Measurements from ENCODE around the gene KIF24.

DNA sequence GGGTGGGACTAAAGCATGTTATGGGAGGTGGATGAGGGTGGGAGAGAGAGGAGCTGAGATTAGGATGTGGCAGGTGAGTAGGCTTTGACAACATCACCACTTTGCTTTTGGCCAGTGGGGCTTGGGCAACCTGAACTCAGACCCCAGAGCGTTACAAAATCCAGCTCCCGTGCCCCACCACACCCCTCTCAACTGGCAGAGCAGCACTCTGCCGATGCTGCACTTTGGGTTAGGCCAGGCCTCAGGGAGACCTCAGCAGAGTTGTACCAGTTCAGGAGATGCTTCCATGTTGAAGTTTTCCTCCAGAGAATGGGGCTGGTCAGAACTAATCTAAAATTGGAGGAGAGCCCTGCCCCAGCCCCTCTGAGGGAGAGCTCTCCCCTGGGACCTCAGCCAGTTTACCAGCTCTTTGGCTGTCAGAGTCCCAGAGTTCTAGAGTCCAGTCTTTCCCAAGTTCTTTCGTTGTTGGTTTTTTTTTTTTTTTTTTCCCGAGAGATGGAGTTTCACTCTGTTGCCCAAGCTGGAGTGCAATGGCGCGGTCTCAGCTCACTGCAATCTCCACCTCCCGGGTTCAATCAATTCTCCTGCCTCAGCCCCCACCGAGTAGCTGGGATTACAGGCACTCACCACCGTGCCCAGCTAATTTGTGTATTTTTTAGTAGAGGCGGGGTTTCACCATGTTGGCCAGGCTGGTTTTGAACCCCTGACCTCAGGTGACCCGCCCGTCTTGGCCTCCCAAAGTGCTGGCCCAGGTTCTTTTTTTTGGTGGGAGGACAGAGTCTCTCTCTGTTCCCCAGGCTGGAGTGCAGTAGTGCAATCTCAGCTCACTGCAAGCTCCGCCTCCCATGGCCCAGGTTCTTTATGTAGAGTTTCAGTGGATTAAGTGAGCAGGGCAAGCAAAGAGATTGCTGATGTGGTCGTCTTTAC lies 18.1 kb upstream of the KIF24 start:
- TF ChIP-seq, protein P1, sequence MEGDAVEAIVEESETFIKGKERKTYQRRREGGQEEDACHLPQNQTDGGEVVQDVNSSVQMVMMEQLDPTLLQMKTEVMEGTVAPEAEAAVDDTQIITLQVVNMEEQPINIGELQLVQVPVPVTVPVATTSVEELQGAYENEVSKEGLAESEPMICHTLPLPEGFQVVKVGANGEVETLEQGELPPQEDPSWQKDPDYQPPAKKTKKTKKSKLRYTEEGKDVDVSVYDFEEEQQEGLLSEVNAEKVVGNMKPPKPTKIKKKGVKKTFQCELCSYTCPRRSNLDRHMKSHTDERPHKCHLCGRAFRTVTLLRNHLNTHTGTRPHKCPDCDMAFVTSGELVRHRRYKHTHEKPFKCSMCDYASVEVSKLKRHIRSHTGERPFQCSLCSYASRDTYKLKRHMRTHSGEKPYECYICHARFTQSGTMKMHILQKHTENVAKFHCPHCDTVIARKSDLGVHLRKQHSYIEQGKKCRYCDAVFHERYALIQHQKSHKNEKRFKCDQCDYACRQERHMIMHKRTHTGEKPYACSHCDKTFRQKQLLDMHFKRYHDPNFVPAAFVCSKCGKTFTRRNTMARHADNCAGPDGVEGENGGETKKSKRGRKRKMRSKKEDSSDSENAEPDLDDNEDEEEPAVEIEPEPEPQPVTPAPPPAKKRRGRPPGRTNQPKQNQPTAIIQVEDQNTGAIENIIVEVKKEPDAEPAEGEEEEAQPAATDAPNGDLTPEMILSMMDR (IDR thresholded peaks at IDR 0.05 in 4 of 5, conservative IDR thresholded peaks at IDR 0.05 in 1 of 5) = no peak
- TF ChIP-seq POLR2A (IDR thresholded peaks at IDR 0.05) = no peak
